Osteocyte (in vitro differentiated cells): ENCODE results near the gene PYCR2. TPM values are rescaled to one million over a fixed set of nuclear protein-coding genes. Genes with fewer than 3 reads are reported as not detected.
"Not testable (repeated sequence)": the region's sequence is repeated elsewhere in the genome, so short reads cannot be mapped to it uniquely, and the experiment has no call there.

ENCODE experiments used
- DNase-seq: peaks from one replicate; pipeline ENCODE4 v3.0.0; 2021; ENCODE audit warnings: mixed read lengths; ENCODE audit not compliant: unreplicated experiment; ENCODE audit errors: extremely low spot score
- H3K27ac Mint-ChIP-seq: one replicate; pipeline ENCODE4 v1.8.0; 2021; ENCODE audit warnings: mild to moderate bottlenecking, mixed read lengths; ENCODE audit not compliant: unreplicated experiment
- H3K27me3 Mint-ChIP-seq: one replicate; pipeline ENCODE4 v1.8.0; 2021; ENCODE audit warnings: mixed read lengths; ENCODE audit not compliant: unreplicated experiment
- H3K36me3 Mint-ChIP-seq: one replicate; pipeline ENCODE4 v1.8.0; 2021; ENCODE audit warnings: mixed read lengths; ENCODE audit not compliant: unreplicated experiment
- H3K4me1 Mint-ChIP-seq: one replicate; pipeline ENCODE4 v1.8.0; 2021; ENCODE audit warnings: mixed read lengths; ENCODE audit not compliant: unreplicated experiment
- H3K4me3 Mint-ChIP-seq: one replicate; pipeline ENCODE4 v1.8.0; 2021; ENCODE audit warnings: mild to moderate bottlenecking, moderate library complexity, mixed read lengths; ENCODE audit not compliant: unreplicated experiment
- H3K9me3 Mint-ChIP-seq: one replicate; pipeline ENCODE4 v1.8.0; 2021; ENCODE audit warnings: mixed read lengths; ENCODE audit not compliant: unreplicated experiment
- CTCF ChIP-seq: fragments of 200-600 bp; sonication (generic); IDR thresholded peaks from 2 replicates; pipeline ENCODE4 v1.5.0; 2021; ENCODE audit warnings: antibody characterized with exemption, mild to moderate bottlenecking, moderate library complexity
- total RNA-seq: library from RNA; stranded (reverse); gene quantifications from 2 replicates; pipeline ENCODE4 v1.2.1, GENCODE V29; 2021

Gene PYCR2
- total RNA-seq, 1 donor from 2014 or later, result 60.3 TPM

GRCh38 chr1:225931270-225932136 is 7.5 kb upstream of the PYCR2 start:
- Mint-ChIP-seq H3K36me3 (no peaks in the 10 kb centered on the region), H3K4me1 (no peaks in the 10 kb centered on the region), H3K9me3 (no peaks in the 10 kb centered on the region), H3K27me3 (no peaks in the 10 kb centered on the region), H3K4me3 (no peak overlapping the region), H3K27ac (no peak overlapping the region)
- TF ChIP-seq CTCF, result no peak
- DNase-seq, result no peak

- no peak for DNase-seq
- Mint-ChIP-seq H3K27me3 (no peaks in the 10 kb centered on the region), H3K27ac (no peak overlapping the region), H3K4me3 (no peak overlapping the region), H3K4me1 (no peaks in the 10 kb centered on the region), H3K36me3 (no peaks in the 10 kb centered on the region), H3K9me3 (no peaks in the 10 kb centered on the region)
- no peak for TF ChIP-seq CTCF
Measured at GRCh38 chr1:225930566-225930965, 6.5 kb upstream of the PYCR2 start.

DNA sequence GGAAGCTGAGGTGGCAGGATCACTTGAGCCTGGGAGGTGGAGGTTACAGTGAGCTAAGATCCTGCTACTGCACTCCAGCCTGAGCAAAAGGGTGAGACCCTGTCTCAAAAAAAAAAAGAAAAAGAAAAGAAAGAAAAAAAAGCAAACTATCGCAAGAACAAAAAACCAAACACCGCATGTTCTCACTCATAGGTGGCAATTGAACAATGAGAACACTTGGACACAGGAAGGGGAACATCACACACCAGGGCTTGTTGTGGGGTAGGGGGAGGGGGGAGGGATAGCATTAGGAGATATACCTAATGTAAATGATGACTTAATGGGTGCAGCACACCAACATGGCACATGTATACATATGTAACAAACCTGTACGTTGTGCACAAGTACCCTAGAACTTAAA is 5.4 kb upstream of the PYCR2 start:
- H3K27me3 Mint-ChIP-seq, H3K4me3 Mint-ChIP-seq, H3K27ac Mint-ChIP-seq, H3K9me3 Mint-ChIP-seq, H3K4me1 Mint-ChIP-seq, DNase-seq, H3K36me3 Mint-ChIP-seq: not testable (repeated sequence)

DNA sequence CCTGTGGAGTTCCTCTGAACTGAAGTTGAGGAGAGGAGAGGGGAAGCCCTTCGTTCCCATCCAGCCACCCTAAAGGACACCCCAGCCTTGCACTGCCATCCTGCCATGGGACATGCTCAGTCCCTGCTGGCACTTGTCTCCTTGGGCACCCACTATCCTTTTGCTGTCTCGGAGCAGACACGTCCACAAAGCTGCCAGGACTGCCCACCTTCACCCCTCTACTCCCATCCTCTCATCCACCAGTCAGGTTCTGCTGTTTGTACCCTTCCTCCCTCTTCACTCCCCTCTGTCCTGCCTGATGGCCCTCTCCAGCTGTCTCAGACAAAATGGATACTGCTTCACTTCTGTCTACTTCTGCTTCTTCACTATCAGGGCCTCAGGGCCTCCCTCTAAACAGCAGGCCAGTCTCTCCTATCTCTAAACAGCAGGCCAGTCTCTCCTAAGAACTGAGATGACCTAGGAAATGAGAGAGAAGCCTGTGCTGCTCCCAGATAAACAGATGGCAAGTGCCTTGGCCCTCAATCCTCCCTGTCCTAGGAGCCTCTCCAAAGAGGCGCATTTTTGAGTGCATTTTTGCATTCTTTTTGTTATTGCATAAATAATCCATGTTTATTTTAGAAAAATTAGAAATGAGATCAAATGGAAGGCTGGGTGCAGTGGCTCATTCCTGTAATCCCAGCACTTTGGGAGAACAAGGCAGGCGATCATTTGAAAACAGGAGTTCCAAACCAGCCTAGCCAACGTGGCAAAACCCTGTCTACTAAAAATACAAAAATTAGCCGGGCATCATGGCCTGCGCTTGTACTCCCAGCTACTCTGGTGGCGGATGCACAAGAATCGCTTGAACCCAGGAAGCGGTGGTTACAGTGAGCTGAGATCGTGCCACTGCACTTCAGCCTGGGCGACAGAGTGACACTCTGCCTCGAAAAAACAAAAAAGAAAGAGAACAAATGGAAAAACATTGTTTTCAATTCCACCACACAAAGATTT is 4.4 kb upstream of the PYCR2 start:
- Mint-ChIP-seq H3K27ac (no peak overlapping the region), H3K4me1 (peaks cover 5% of the 10 kb centered on the region), H3K27me3 (no peaks in the 10 kb centered on the region), H3K4me3 (no peak overlapping the region), H3K36me3 (no peaks in the 10 kb centered on the region), H3K9me3 (no peaks in the 10 kb centered on the region)
- no peak for DNase-seq
- TF ChIP-seq CTCF, result no peak

GRCh38 chr1:225926551-225927113 is 2.6 kb upstream of the PYCR2 start:
- DNase-seq, result no peak
- no peaks in the 10 kb centered on the region for H3K27me3 Mint-ChIP-seq
- no peak overlapping the region for H3K27ac Mint-ChIP-seq
- H3K4me3 Mint-ChIP-seq, result no peak overlapping the region
- no peaks in the 10 kb centered on the region for H3K36me3 Mint-ChIP-seq
- H3K9me3 Mint-ChIP-seq, result no peaks in the 10 kb centered on the region
- TF ChIP-seq CTCF, result no peak
- peaks cover 19% of the 10 kb centered on the region for H3K4me1 Mint-ChIP-seq
